ENCODE measurements around the gene GRID1.

Gene GRID1

GRCh38 chr10:85645053-85645452 lies 721.5 kb downstream of the GRID1 start:
- POLR2A ChIA-PET = interaction anchor here (0.6 kb wide), 1 partner anchor 743 kb away, joined by 4 read pairs; no protein-coding TSS in a partner anchor
- CTCF ChIA-PET = interaction anchor here (0.8 kb wide), 1 partner anchor 19 kb away, joined by 4 read pairs; no protein-coding TSS in a partner anchor

GRCh38 chr10:85643845-85644525 lies 722.6 kb downstream of the GRID1 start:
- ChIA-PET CTCF (no interaction called here), POLR2A (interaction anchor here (0.7 kb wide), 1 partner anchor 65 kb away, joined by 3 read pairs; no protein-coding TSS in a partner anchor)
- Histone ChIP-seq H3K4me3 (ENCODE audit: low read depth, low read length) (no peak overlapping the region), H3K4me1 (ENCODE audit: control insufficient read depth, insufficient read depth, low read length) (peaks cover 40% of the 10 kb centered on the region), H3K27ac (ENCODE audit: extremely low read depth, low read depth, low read length) (peak overlapping the region; percentile 92), H3K9me3 (ENCODE audit: control insufficient read depth, insufficient read depth, low read depth, low read length) (no peaks in the 10 kb centered on the region), H3K36me3 (ENCODE audit: control insufficient read depth in 2 of 2, insufficient read depth in 1 of 2, low read length in 2 of 2) (no peaks in the 10 kb centered on the region)
- TF ChIP-seq, protein P1, sequence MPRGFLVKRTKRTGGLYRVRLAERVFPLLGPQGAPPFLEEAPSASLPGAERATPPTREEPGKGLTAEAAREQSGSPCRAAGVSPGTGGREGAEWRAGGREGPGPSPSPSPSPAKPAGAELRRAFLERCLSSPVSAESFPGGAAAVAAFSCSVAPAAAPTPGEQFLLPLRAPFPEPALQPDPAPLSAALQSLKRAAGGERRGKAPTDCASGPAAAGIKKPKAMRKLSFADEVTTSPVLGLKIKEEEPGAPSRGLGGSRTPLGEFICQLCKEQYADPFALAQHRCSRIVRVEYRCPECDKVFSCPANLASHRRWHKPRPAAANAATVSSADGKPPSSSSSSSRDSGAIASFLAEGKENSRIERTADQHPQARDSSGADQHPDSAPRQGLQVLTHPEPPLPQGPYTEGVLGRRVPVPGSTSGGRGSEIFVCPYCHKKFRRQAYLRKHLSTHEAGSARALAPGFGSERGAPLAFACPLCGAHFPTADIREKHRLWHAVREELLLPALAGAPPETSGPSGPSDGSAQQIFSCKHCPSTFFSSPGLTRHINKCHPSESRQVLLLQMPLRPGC (tag by site-specific recombination; IDR thresholded peaks at IDR 0.05) = peak; percentile 92
- TF ChIP-seq ZNF211 (tag by site-specific recombination; IDR thresholded peaks at IDR 0.05; ENCODE audit: low read depth) = no peak
- peak; percentile 90 for TF ChIP-seq SP7 (tag by site-specific recombination; IDR thresholded peaks at IDR 0.05)
- TF ChIP-seq PRDM6 (tag by site-specific recombination; IDR thresholded peaks at IDR 0.05) = peak; percentile 70
- TF ChIP-seq, protein P2, sequence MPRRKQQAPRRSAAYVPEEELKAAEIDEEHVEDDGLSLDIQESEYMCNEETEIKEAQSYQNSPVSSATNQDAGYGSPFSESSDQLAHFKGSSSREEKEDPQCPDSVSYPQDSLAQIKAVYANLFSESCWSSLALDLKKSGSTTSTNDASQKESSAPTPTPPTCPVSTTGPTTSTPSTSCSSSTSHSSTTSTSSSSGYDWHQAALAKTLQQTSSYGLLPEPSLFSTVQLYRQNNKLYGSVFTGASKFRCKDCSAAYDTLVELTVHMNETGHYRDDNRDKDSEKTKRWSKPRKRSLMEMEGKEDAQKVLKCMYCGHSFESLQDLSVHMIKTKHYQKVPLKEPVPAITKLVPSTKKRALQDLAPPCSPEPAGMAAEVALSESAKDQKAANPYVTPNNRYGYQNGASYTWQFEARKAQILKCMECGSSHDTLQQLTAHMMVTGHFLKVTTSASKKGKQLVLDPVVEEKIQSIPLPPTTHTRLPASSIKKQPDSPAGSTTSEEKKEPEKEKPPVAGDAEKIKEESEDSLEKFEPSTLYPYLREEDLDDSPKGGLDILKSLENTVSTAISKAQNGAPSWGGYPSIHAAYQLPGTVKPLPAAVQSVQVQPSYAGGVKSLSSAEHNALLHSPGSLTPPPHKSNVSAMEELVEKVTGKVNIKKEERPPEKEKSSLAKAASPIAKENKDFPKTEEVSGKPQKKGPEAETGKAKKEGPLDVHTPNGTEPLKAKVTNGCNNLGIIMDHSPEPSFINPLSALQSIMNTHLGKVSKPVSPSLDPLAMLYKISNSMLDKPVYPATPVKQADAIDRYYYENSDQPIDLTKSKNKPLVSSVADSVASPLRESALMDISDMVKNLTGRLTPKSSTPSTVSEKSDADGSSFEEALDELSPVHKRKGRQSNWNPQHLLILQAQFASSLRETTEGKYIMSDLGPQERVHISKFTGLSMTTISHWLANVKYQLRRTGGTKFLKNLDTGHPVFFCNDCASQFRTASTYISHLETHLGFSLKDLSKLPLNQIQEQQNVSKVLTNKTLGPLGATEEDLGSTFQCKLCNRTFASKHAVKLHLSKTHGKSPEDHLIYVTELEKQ (tag by site-specific recombination; IDR thresholded peaks at IDR 0.05; ENCODE audit: borderline replicate concordance) = peak; percentile 63; the same call in 1 of the 2 replicates
- TF ChIP-seq ZBTB26 (tag by site-specific recombination; optimal IDR thresholded peaks at IDR 0.05) = no peak
- TF ChIP-seq ZNF555 (tag by site-specific recombination; conservative IDR thresholded peaks at IDR 0.05) = no peak
- TF ChIP-seq ZNF549 (tag by site-specific recombination; IDR thresholded peaks at IDR 0.05) = no peak

More at GRCh38 chr10:85645053-85645452, 721.5 kb downstream of the GRID1 start:
- Histone ChIP-seq H3K9me3 (ENCODE audit: control insufficient read depth, insufficient read depth, low read depth, low read length) (no peaks in the 10 kb centered on the region), H3K36me3 (ENCODE audit: control insufficient read depth in 2 of 2, insufficient read depth in 1 of 2, low read length in 2 of 2) (no peaks in the 10 kb centered on the region), H3K27ac (ENCODE audit: extremely low read depth, low read depth, low read length) (no peak overlapping the region), H3K4me1 (ENCODE audit: control insufficient read depth, insufficient read depth, low read length) (peaks cover 40% of the 10 kb centered on the region), H3K4me3 (ENCODE audit: low read depth, low read length) (no peak overlapping the region)
- TF ChIP-seq PRDM1 (tag by site-specific recombination; IDR thresholded peaks at IDR 0.05) (peak; percentile 75), GLIS1 (tag by site-specific recombination; IDR thresholded peaks at IDR 0.05) (peak; percentile 29; the same call in 1 of the 2 replicates), KLF8 (tag by site-specific recombination; IDR thresholded peaks at IDR 0.05) (peak; percentile 49; the same call in 1 of the 2 replicates), ZNF654 (tag by site-specific recombination; IDR thresholded peaks at IDR 0.05; ENCODE audit: low read depth) (no peak), ZNF366 (tag by site-specific recombination; conservative IDR thresholded peaks at IDR 0.05) (peak; percentile 63), WT1 (tag by site-specific recombination; IDR thresholded peaks at IDR 0.05) (no peak), FEZF1 (tag by site-specific recombination; IDR thresholded peaks at IDR 0.05) (peak; percentile 49)
- TF ChIP-seq, protein P3, sequence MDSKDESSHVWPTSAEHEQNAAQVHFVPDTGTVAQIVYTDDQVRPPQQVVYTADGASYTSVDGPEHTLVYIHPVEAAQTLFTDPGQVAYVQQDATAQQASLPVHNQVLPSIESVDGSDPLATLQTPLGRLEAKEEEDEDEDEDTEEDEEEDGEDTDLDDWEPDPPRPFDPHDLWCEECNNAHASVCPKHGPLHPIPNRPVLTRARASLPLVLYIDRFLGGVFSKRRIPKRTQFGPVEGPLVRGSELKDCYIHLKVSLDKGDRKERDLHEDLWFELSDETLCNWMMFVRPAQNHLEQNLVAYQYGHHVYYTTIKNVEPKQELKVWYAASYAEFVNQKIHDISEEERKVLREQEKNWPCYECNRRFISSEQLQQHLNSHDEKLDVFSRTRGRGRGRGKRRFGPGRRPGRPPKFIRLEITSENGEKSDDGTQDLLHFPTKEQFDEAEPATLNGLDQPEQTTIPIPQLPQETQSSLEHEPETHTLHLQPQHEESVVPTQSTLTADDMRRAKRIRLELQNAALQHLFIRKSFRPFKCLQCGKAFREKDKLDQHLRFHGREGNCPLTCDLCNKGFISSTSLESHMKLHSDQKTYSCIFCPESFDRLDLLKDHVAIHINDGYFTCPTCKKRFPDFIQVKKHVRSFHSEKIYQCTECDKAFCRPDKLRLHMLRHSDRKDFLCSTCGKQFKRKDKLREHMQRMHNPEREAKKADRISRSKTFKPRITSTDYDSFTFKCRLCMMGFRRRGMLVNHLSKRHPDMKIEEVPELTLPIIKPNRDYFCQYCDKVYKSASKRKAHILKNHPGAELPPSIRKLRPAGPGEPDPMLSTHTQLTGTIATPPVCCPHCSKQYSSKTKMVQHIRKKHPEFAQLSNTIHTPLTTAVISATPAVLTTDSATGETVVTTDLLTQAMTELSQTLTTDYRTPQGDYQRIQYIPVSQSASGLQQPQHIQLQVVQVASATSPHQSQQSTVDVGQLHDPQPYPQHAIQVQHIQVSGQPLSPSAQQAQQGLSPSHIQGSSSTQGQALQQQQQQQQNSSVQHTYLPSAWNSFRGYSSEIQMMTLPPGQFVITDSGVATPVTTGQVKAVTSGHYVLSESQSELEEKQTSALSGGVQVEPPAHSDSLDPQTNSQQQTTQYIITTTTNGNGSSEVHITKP (tag by site-specific recombination; IDR thresholded peaks at IDR 0.05) = no peak; the same call in 1 of the 2 replicates
- TF ChIP-seq, protein P4, sequence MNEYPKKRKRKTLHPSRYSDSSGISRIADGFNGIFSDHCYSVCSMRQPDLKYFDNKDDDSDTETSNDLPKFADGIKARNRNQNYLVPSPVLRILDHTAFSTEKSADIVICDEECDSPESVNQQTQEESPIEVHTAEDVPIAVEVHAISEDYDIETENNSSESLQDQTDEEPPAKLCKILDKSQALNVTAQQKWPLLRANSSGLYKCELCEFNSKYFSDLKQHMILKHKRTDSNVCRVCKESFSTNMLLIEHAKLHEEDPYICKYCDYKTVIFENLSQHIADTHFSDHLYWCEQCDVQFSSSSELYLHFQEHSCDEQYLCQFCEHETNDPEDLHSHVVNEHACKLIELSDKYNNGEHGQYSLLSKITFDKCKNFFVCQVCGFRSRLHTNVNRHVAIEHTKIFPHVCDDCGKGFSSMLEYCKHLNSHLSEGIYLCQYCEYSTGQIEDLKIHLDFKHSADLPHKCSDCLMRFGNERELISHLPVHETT (tag by site-specific recombination; IDR thresholded peaks at IDR 0.05) = 0 out of 2 replicates have a peak, but pooled peaks have one; percentile 38
- TF ChIP-seq, protein P5, sequence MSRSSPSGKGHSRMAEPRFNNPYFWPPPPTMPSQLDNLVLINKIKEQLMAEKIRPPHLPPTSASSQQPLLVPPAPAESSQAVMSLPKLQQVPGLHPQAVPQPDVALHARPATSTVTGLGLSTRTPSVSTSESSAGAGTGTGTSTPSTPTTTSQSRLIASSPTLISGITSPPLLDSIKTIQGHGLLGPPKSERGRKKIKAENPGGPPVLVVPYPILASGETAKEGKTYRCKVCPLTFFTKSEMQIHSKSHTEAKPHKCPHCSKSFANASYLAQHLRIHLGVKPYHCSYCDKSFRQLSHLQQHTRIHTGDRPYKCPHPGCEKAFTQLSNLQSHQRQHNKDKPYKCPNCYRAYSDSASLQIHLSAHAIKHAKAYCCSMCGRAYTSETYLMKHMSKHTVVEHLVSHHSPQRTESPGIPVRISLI (tag by site-specific recombination; IDR thresholded peaks at IDR 0.05) = peak; percentile 83; the same call in 1 of the 2 replicates
